ENCODE data around the gene SPATA2. TPM values are rescaled to one million over a fixed set of nuclear protein-coding genes. Genes with fewer than 3 reads are reported as not detected.

SPATA2 gene
- total and polyA plus RNA-seq, 2 of the 13 experiments (the other 11 are each of a cell fraction or from before 2014, with no cell fraction given): 3.2 to 8.7 TPM

- 0 out of 2 replicates have a peak, but pooled peaks have one; percentile 18 for TF ChIP-seq ZNF609 (CRISPR knock-in tag; IDR thresholded peaks at IDR 0.05; ENCODE audit: borderline replicate concordance)
- TF ChIP-seq ZNF17 (CRISPR knock-in tag; IDR thresholded peaks at IDR 0.05): no peak
- 0 out of 2 replicates have a peak, but pooled peaks have one; percentile 10 for TF ChIP-seq ZNF784 (CRISPR knock-in tag; IDR thresholded peaks at IDR 0.05; ENCODE audit: borderline replicate concordance)
- TF ChIP-seq PPARG (CRISPR knock-in tag; conservative IDR thresholded peaks at IDR 0.05): no peak; the same call in 1 of the 2 replicates
- no peak for TF ChIP-seq HNRNPH1 (optimal IDR thresholded peaks at IDR 0.05; ENCODE audit: low read depth, low read length)
- peak; percentile 94 for TF ChIP-seq SAFB2 (CRISPR knock-in tag; IDR thresholded peaks at IDR 0.05; ENCODE audit: borderline replicate concordance, low read depth)
- no peak for TF ChIP-seq MTA1 (CRISPR knock-in tag; IDR thresholded peaks at IDR 0.05; ENCODE audit: borderline replicate concordance)
- no peak for TF ChIP-seq ZNF652 (CRISPR knock-in tag; IDR thresholded peaks at IDR 0.05; ENCODE audit: borderline replicate concordance, low read depth)
- peak; percentile 72; the same call in 1 of the 2 replicates for TF ChIP-seq ZNF670 (CRISPR knock-in tag; IDR thresholded peaks at IDR 0.05; ENCODE audit: borderline replicate concordance)
- TF ChIP-seq ZNF143 (CRISPR knock-in tag; IDR thresholded peaks at IDR 0.05): peak; percentile 11; the same call in 1 of the 2 replicates
- TF ChIP-seq GLI4 (CRISPR knock-in tag; IDR thresholded peaks at IDR 0.05; ENCODE audit: borderline replicate concordance): no peak
- TF ChIP-seq CENPX (CRISPR knock-in tag; IDR thresholded peaks at IDR 0.05): no peak
- 0 out of 2 replicates have a peak, but pooled peaks have one; percentile 67 for TF ChIP-seq NR1H2 (CRISPR knock-in tag; IDR thresholded peaks at IDR 0.05; ENCODE audit: borderline replicate concordance, low read depth)
- TF ChIP-seq SALL2 (CRISPR knock-in tag; IDR thresholded peaks at IDR 0.05): 0 out of 2 replicates have a peak, but pooled peaks have one; percentile 53
- no peak for TF ChIP-seq GZF1 (CRISPR knock-in tag; IDR thresholded peaks at IDR 0.05)
- TF ChIP-seq POGZ (CRISPR knock-in tag; IDR thresholded peaks at IDR 0.05): peak; percentile 64
- TF ChIP-seq ZNF30 (CRISPR knock-in tag; IDR thresholded peaks at IDR 0.05): no peak
- peak; percentile 40; the same call in 1 of the 2 replicates for TF ChIP-seq TGIF2 (CRISPR knock-in tag; IDR thresholded peaks at IDR 0.05)
- peak; percentile 43; the same call in 1 of the 2 replicates for TF ChIP-seq HIVEP1 (CRISPR knock-in tag; IDR thresholded peaks at IDR 0.05)
- TF ChIP-seq CREB3 (CRISPR knock-in tag; IDR thresholded peaks at IDR 0.05): peak; percentile 88; the same call in 1 of the 2 replicates
Observed at GRCh38 chr20:49936153-49937026, 21.1 kb upstream of the SPATA2 start, which contains the start of gene RNF114 (continued).

Measured in HepG2 (cell line).